Stromal cell of bone marrow (primary cell): ENCODE data around the gene ARHGEF25.

Experiments used
- DNase-seq: peaks from one replicate; pipeline ENCODE4 v3.0.0-alpha.2; 2012; ENCODE audit warnings: low read depth

Gene ARHGEF25

GRCh38 chr12:57621497-57622292 is 10.5 kb downstream of the ARHGEF25 start:
- no peak for DNase-seq

DNA sequence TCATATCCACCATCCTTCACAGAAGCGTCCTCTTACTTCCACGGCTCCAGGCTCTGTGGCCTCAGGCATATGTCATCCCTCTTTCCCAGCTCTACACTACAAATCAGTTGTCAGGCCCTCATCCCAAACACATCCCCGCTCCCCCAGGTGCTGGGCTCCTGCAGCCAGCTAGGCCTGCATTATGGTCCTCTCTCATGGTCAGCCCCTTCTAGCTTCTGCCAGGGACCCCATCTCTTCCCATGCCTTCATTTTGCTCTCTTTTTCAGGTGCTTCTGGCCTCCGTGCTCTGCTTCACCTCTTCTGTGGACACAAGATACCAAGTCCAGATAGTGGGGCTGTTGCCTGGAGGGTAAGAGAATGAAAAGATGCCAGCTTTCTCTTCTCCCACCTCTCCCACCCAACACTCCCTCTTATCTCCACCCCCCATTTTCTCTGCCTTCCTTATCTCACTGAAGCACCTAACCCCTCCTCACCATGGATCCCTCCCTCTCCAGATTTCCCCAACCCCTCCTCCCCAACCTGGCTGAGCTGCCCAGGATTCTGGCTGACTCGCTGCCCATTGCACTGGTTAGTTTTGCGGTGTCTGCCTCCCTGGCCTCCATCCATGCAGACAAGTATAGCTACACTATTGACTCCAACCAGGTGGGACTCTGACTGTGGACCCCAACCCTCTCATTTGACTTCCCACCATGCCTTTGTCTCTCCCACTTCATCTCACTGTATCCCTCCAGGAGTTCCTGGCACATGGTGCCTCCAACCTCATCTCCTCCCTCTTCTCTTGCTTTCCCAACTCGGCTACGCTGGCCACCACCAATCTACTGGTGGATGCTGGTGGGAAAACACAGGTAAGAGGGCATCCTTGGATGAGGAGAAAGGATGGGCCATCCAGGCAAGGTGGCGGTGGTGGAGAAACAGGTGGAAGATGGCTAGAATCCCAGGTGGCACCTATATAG is 11.3 kb downstream of the ARHGEF25 start:
- no peak for DNase-seq

DNA sequence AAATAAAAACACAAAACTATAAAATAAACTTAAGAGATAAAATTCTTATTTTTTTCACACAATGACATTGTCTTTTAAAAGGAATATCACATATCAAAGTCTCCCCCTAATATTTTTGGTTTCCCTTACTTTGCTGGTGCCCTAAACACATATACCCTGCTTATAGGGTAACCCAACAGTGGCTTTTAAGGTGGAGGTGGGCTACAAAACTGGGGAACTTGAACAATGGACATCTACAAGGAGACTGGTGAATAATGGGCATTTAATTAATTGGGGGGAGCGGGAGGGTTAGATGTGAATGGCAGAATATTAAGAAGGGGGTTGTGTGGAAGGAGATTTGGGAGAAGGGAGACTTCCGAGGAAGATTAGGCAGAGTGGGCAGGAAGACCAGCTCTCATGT is 12.2 kb downstream of the ARHGEF25 start:
- DNase-seq = no peak

GRCh38 chr12:57623811-57624390 is 12.7 kb downstream of the ARHGEF25 start:
- DNase-seq = no peak

DNA sequence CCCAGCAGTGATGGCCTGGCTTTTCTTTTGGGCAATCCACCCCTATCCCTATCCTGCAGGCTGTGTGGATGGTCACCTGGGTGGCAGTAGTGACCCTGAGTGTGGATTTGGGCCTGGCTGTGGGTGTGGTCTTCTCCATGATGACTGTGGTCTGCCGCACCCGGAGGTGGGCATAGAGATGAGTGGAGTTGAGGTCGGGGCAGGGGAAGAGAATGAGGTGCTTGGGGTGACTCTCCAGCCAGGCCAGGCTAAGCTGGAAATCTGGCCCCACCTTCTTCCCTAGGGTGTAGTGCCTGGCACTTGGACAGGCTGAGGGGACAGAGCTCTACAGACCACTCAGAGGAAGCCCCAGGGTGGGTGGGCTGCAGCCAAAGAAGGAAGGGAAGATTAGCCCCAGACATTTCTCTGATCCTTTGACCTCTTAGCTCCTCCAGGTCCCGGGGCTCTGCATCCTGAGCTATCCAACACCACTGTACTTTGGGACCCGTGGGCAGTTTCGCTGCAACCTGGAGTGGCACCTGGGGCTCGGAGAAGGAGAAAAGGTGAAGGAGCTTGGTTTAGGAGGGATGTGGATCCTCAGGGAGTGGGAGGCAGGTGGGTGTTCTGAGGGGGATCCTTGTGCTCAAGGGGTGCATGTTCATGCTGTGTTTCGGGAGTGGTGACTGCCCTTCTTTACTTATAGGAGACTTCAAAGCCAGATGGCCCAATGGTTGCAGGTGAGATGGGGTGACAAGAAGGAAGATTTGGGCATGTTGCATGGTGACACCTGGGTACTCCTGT is 13.4 kb downstream of the ARHGEF25 start:
- no peak for DNase-seq

GRCh38 chr12:57625261-57626032 is 14.2 kb downstream of the ARHGEF25 start:
- DNase-seq = no peak

DNA sequence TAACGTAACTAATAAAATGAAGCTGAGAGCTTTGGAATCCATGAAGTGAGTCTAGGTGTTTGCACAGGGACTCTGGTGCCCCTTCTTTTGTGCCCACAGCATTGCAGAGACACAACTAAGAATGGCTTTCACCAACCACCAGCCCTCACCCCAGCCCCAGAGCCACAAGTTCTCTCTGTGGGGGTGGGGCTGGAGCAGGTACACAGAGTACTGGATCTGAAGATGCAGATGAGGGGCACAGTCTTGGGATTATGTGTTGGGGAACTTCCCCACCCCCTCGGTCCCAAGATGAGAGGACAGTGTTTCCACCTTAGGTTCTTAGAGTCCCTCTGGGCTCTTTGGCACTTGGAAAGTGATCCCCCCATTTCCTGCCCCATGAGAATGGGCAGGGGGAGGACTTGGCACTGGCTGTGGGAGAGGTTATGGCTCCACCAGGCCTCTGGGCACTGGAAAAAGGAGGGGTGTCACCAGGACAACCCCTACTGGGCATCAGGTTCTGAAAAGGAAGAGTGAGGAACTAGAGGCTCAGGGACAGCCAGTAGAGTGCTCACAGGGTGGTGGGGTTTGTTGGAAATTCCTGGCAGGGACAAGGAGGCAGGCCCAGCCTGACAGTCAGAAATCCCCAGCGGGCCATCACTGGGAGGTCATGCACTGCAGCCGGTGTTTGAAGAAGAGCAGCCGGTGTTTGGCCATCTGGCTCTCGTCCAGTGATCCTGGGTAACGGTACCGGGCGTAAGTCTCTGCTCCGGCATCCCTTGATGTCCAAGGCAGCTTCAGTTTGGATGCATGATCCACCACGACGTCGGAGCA is 15.1 kb downstream of the ARHGEF25 start:
- DNase-seq = no peak

GRCh38 chr12:57626921-57627445 is 15.7 kb downstream of the ARHGEF25 start:
- DNase-seq = no peak

DNA sequence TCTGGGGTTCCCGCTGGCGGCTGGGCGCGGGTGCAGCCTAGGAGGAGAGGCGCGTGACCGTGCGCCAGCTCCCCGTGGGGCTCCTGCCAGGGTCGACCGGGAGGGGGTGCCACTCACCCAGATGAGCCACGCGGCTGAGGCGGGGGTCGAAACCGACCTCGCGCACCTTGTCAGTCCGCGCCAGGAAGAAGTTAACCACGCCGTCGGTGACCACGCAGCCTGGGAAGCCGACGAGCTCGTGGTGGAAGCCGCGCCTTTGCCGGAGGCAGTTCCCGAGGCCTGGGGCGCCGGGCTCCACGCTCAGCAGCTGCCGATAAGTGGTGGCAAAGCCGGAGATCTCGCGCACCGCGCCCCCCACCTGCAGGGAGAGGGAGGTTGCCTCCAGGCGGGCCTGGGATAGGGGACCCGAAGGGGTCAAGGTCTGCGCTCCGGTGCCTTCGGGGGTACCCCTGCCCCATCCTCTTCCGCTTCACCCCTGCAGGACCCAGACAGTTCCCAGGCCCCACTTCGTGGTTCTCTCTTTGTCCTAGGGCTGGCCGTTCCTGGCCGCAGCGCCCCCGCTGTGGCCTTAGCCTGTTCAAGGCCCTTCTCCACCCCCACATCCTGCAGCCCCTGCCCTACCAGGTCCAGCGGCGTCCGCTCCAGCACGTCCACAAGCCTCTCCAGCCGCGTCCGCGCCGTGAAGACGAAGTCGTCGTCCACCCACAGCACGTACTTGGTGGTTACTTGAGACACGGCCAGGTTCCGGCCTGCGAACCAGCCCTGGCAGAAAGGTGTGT is 16.5 kb downstream of the ARHGEF25 start:
- DNase-seq = no peak

GRCh38 chr12:57628280-57629191 is 17.3 kb downstream of the ARHGEF25 start:
- DNase-seq = no peak

GRCh38 chr12:57629897-57630471 is 18.7 kb downstream of the ARHGEF25 start:
- no peak for DNase-seq

GRCh38 chr12:57630891-57631433 is 19.7 kb downstream of the ARHGEF25 start:
- DNase-seq = no peak

DNA sequence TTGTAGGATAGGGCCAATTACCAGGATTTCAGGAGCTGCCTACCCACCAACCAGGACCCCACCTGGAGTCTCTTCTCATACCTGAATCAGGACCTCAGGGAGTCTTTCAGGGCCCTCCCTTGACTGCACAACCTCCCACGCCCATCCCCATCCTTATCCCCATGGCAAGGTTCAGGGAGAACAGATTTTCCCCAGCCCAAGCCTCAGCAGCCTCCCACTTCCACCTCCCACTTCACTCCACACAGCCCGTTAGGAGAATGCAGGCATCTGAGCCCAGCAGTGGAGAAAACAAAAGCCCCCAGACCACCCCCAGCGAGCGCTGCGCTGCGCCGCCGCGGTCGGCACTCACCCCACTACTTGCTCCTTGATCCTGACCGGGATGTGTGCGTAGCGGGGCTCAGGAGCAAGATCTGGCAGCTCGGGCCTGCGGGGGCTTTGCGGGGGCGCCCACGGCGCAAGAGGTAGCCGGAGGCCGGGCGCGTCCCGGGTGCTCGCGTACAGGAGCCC is 20.4 kb downstream of the ARHGEF25 start:
- DNase-seq = no peak

GRCh38 chr12:57632073-57632957 is 21.1 kb downstream of the ARHGEF25 start:
- no peak for DNase-seq

DNA sequence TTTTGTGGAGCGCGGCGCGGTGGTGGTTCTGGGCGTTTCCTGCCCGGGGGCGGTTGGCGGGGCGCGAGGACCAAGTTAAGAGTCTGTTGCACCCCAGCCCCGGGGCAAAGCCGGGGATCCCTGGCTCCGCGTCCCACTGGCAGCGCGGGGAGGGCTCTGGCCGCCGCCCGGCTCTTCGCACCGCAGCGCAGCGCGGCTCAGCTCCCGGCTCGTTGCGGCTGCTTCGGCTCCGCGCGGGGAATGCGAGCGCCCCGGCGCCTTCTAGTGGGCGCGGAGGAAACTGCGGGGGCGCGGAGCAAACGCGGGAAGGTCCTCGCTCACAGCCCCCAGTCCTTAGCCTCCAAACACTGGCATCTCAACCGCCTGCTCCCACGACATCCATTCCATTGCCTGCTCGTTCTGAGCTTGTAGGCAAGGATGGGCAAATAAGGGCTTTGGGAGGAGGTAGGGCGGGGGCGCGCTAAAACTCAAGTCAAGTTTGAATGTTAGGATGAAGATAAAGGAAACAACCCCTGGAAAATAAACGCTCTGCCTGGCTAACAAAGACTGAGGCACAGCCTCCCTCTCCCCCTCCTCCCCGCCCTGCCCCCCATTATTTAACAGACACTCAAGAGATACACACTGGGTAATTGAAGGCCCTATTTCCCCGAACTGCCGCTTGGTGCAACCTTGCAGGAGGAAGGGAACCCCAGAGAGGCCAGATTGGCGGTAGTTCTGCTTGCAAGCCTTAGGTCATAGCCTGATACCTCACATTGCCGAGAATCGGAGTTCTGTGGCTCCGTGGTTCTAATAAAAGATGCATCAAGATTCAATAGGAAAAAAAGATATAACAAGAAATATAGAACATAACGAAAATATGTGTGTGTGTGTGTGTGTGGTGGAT is 22.0 kb downstream of the ARHGEF25 start, which contains the start of gene B4GALNT1:
TSS of gene B4GALNT1 (minus strand) at position 244 of the 883 bp plus-strand sequence. CDS start 1,069 bp downstream, outside the sequence.
- DNase-seq = no peak
